HG03521 (cell line): ENCODE results near the gene PER3.
A peak's percentile ranks its signal among the peaks of the same experiment; 100 is the strongest.

Source experiments
- ATAC-seq: cut with Tn5 transposase; IDR thresholded peaks from one replicate; pipeline ENCODE4 v1.9.1; 2021; ENCODE audit warnings: mild to moderate bottlenecking, moderate library complexity; ENCODE audit not compliant: unreplicated experiment

Gene PER3

DNA sequence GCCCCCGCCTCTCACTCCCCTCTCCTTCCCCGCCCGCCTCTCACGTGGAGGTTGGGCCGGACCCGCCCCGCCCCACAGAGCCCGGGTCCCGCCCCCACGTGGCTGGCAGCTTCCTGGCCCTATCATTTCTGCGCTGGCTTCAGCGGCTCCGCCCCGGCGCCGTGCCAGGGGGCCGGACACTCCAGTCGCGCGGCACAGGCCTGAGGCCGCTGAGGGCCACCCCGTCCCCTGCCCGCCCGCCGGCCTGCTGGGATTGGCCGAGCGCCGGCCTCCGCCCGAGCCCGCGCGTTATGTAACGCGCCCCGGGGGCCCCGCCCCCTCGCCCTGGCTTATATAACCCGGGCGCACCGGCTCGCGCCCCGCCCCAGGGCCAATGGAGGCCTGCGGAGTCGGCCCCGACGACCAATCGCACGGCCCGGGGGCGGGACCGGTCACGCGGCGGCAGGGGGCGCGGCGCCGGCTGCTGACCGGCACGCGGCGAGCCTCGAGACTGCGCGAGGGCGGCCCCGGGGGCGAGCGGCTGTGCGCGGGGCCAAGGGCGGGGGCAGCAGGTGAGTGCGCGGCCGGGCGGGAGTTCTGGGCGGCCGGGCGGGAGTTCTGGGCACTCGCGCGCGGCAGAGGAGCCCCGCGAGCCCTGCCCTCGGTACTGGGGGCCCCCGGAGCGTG lies at the start of gene PER3:
TSS of gene PER3 (plus strand) at position 466 of the 666 bp plus-strand sequence. CDS start 587 bp downstream, outside the sequence.
- ATAC-seq, result peak; percentile 89

DNA sequence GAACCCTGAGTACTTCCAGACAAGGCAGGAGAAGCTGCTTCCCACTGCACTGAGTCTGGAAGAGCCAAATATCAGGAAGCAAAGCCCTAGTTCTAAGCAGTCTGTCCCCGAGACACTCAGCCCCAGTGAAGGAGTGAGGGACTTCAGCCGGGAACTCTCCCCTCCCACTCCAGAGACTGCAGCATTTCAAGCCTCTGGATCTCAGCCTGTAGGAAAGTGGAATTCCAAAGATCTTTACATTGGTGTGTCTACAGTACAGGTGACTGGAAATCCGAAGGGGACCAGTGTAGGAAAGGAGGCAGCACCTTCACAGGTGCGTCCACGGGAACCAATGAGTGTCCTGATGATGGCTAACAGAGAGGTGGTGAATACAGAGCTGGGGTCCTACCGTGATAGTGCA lies 46.0 kb upstream of the PER3 start:
- ATAC-seq, result no peak

DNA sequence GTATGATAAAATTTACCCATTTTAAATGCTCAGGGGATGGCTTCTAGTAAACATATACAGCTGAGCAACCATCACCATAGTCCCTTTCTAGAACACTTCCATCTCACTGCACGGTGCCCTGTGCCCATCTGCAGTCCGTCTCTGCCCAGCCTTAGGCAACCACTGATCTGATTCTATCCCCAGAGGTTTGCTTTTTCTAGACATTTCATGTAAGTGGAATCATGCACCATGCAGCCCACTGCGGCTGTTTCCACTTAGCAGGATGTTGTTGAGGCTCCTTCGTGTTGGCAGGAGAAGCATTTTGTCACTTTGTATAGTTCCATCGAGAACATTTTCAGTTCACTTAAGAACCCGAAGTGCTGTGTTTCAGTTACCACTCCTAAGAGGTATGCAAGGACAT lies 40.7 kb upstream of the PER3 start:
- ATAC-seq, result no peak

DNA sequence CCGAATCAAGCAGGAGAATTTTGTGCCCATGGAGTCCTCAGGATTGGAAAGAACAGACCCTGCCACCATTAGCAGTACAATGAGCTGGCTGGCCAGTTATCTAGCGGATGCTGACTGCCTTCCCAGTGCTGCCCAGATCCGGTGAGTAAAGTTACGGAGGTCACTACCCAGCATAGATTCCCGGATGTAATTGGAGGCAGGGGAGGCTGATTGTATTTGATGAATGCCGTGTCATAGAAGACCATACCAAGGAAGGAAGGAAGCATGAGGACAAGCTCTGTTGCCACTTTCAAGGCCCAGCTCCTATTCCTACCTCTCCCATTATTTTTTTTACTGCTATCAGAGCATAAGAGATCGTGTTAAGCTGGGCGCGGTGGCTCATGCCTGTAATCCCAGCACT lies 39.2 kb upstream of the PER3 start:
- no peak for ATAC-seq

GRCh38 chr1:7745783-7746182 lies 38.3 kb upstream of the PER3 start:
- no peak for ATAC-seq

DNA sequence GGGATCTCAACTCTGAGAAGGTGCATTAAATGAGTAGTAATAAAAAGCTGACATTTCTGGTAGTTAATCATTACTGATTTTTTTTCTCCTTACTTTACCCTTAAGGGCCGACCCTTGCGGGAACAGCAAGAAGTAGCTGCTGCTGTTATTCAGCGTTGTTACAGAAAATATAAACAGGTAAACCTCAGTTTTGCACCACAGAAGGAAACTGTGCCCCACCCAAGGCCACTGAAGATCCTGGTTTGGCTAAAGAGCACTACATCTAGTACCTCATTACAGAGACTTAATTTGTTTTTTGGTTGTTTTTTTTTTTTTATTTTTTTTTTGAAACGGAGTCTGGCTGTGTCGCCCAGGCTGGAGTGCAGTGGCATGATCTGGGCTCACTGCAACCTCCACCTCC lies 36.5 kb upstream of the PER3 start:
- ATAC-seq, result no peak

GRCh38 chr1:7749126-7749525 lies 35.0 kb upstream of the PER3 start:
- ATAC-seq, result no peak

- no peak for ATAC-seq
These were observed 32.9 kb upstream of the PER3 start for GRCh38 chr1:7751174-7751573.

DNA sequence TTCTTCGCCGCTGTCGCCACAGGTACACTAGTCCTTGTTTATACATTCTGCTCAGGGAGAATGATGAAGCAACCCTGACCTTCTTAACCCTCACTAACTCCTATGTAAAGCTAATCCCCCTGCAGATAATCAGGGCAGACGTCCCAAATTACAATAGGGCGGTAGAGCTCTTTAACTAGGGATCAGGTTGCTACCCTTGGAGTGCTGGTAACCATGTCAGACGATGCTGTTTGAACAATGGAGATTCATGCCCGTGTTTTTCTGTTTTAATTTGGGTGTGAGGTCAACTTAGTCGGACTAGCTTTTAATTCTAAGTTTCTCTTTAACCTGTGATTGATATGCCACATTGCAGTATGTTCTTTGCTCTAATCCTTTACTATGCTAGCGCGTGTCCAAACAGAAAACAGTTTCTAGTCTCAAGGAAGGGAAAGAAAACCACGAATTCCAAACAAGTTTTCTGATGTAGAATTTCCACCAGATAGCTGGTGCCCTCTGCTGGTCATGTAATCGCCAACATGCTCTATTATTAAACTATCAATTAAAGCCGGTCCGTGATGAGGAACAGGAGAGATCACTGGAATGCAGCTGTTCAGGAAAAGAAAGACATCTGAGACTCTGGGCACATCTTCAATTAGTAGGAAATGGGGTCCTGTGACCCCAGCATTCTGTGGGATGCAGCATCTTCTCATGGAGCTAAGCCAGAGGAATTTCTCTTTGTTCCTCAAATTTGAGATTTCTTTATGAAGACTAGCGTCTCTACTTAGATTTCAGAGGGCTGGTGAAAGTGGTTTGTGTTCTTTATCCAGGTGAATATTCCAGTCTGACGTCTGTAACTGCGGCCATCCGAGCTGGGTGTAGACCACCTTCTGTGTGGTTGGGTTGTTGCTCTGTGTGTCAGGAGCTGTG lies 31.3 kb upstream of the PER3 start:
- ATAC-seq, result no peak

GRCh38 chr1:7753641-7754040 lies 30.4 kb upstream of the PER3 start:
- no peak for ATAC-seq

DNA sequence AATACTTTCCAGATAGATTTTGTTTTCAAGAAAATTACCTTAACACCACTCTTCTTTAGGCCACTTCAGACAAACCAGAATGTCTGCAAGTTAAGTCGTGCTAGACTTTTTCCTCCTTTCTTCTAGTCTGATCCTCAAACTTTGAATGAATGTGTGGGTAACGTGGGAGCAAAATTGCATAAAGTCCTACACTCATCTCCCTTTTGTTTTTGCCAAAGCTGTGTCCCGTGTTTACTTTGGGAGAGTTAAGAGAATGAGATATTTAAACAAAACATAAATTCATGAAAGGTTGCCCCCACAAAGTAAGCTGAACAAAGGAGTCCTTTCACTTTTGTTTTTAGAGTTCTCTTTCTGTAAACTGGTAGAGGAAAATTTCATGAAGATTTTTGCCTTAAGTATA lies 29.9 kb upstream of the PER3 start:
- no peak for ATAC-seq

DNA sequence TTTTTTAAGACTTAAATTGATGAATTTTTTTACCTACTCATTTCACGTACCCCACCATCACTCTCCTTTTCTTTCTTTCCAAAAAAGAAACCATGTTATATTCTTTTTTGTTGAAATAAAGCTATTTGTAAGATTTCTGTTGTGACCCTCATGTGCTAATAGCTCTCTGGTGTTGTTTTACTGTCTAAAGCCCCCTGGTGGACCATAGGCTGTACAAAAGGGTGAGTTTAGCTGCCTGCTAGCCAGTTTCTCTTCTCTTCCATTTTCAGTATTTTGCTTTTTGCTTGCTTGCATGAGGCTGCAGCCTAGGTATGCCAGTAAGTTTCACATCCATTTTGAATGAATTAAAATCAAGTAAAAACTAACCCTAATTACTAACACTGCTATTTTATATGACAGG lies 28.6 kb upstream of the PER3 start:
- no peak for ATAC-seq

DNA sequence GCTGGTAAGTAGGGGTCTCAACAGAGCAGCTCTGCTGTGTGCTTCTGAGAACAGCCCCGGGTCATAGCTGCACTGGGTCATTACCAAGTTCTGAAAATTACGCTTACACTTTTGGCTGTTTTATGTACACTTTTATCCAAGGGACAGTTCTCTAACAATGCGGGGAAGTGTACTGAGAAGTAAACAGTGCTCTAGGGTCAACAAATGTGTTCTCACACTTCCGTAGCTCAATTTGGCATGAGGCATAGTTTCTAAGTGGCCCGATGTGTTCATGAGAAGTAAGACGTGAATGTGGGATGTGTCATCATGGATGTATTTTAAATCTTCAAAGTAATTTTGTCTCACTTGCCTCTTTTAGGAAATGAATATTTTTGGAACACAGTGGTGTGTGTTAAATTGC lies 23.8 kb upstream of the PER3 start:
- ATAC-seq, result no peak

DNA sequence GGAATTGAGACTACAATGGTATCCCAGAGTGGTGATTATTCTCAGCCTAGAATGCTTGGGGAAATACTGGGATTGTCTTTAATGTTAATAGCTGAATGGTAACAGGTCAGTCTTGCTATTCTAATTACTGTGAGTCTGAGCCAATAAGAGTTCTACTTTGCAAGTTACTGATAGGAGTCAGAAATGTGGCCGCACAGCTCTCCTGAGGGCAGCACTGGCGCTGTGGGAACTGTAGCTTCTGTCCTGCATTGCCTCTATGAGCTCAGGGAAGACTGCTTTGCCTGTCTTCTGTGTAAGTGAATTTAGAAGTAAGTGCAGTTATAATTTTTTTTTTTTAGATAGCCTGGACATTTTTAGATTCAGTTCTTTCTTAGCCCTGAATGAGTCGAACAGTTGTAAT lies 23.0 kb upstream of the PER3 start:
- no peak for ATAC-seq

GRCh38 chr1:7767176-7767575 lies 16.9 kb upstream of the PER3 start:
- ATAC-seq, result no peak

DNA sequence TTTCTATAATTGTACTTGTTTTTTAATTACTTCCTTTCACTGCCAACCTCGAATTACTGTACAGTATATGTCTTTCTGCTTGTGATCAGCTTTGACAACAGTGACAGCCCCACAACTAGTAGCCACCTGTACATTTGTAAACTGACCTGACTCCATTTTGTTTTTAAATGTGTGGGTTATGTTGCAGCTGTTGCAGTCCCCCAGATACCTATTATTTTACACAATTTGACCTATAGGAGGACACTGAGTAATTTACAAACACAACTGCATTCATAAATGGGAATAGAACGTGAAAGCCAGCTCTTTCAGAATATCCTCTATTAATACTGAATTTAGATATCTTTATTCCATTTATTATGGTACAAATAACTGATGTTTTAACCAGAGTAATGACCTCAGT lies 15.5 kb upstream of the PER3 start:
- ATAC-seq, result no peak

DNA sequence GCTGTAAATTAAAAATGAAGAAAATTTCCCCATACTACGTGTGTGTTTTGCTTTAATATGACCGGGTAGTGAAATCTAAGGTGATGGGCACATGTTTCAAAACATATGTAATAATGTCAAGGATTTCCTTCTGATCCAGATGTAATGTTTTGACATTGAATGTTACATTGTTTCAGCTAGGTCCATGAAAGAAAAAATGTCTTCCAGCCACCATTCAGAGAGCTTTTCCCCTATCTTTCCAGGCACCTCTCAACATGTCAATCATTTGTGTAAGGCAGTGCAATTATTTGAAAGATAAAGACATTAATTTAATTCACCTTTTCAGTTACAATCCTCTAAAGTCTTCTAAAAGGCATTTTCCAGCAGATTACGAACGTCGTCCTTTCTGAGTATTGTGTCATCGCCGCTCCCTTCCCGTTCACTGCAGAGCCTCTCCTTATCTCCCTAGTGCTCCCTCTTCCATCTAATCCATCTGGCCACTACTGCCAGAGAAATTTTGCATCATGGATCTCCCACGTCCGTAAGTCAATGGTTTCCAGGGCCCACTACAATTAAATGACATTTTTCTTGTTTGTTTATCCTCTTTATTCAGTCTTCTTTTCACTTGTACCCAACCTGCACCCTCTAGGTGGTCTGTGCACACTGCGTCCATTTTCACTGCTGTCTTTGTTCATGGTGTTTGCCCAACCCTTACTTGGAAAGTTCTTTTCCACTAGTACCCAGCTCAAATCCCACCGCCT lies 14.2 kb upstream of the PER3 start:
- ATAC-seq, result no peak

GRCh38 chr1:7770669-7770996 lies 13.5 kb upstream of the PER3 start:
- no peak for ATAC-seq

GRCh38 chr1:7770997-7771822 lies 12.9 kb upstream of the PER3 start, which contains the start of gene VAMP3:
TSS of gene VAMP3 (plus strand) at chr1:7771296. CDS start at chr1:7771384, 88 bp downstream.
- ATAC-seq, result peak; percentile 77

DNA sequence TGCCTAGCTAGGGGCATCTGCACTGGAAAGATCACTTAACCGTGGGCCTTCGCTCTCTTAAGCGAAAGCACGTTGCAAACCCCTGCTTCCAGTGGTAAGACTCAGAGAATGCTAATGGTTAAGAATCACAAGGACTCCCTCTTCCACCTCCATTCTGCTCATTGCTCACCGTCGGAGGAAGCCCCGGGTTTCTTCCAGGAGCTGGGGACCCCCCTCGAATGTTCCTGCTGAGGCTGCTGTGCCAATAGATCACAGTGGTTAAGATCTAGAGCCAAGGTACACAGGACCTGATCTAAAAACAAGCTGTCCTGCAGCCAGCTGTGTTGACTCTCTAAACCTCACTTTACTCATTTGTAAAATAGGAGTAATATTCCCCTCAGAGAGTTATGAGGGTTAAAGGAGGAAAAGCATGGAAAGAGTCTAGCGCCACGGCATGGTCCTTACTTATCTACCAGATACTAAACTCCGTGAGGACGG lies 12.2 kb upstream of the PER3 start:
- no peak for ATAC-seq

DNA sequence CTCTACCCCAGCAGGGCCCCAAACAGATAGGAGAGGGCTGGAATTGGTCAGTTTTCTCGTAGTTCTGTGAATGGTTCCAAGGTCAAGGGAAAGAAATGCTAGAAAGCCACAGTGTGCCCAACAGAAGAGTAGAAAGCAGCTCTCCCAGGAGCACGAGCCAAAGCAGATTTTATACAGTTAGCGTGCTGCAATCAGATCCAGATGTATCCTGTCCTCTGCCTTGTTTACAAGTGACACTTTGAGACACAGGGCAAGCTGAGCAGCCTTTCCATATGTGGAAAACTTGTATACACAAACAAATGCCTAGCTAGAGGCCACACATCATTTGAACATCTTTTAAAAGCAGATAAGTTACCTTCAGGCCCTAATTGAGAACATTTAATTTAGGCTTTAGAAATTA lies 6.5 kb upstream of the PER3 start:
- no peak for ATAC-seq
